HT1080 (cell line): ENCODE results near the gene AMZ1. TPM values are rescaled to one million over a fixed set of nuclear protein-coding genes. Genes with fewer than 3 reads are reported as not detected.

Experiments used
- DNase-seq: peaks from one replicate; pipeline ENCODE4 v3.0.0-alpha.2; 2015; ENCODE audit warnings: low read depth
- polyA plus RNA-seq, 2 experiments: library from polyadenylated mRNA; depleted of rRNA; stranded (reverse); fragments of >200 nt; gene quantifications; 2 replicates each; pipeline ENCODE4 v1.2.3, GENCODE V29; 2015
- total RNA-seq: library from RNA; depleted of rRNA; stranded (reverse); fragments of >200 nt; shearing (Covaris generic); gene quantifications from 2 replicates; pipeline ENCODE4 v1.2.3, GENCODE V29; 2014; rRNA removed

Gene AMZ1, protein sequence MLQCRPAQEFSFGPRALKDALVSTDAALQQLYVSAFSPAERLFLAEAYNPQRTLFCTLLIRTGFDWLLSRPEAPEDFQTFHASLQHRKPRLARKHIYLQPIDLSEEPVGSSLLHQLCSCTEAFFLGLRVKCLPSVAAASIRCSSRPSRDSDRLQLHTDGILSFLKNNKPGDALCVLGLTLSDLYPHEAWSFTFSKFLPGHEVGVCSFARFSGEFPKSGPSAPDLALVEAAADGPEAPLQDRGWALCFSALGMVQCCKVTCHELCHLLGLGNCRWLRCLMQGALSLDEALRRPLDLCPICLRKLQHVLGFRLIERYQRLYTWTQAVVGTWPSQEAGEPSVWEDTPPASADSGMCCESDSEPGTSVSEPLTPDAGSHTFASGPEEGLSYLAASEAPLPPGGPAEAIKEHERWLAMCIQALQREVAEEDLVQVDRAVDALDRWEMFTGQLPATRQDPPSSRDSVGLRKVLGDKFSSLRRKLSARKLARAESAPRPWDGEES
- not detected in 2 replicates for total RNA-seq
- not detected in 2 replicates for polyA plus RNA-seq (2015; cell fraction: cytosol; rRNA removed)
- 0.03 TPM in 1 of 2 replicates, not detected in the other for polyA plus RNA-seq (2015; cell fraction: nucleus; rRNA removed)

- no peak for DNase-seq
Measured at GRCh38 chr7:2687881-2688318, at the start of gene AMZ1. Gene AMZ1, plus strand, starts transcription at chr7:2688202. Its CDS starts 12,250 bp downstream, at chr7:2700452.

DNA sequence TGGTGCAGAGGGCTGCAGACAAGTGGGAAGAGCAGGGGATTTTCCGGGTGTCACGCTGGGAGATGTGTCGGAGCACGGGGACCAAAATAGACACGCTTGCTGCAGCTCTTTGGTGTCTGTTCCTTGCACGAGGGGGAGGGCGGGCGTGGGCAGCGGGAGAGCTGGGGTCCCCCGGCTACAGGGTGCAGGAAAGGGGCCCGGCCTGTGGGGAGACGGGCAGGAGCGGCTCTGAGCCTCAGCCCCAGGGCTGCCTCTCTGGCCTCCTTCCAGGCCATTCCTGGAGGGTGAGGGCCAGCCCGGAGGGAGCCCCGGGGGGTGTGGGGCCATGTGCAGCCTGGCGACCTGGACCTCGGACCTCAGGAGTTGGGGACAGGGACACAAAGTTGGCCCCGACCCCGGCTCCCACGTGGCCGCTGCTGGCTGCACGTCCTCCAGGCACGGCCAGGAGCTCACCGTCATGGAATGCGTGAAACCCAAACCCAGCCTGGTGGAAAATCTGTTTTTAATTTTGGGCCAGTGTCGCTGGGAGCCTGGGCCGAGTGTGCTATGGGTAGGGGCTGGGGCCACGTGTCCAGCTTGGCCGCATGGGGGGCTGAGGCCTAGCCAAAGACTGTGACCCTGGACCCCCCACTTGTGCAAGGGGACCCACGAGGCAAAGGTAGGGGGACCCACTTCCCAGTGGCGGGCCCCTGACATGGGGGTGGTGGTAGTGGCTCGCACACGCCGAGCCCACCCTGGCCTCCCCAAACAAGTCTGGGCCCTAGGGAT, 49.6 kb upstream of the AMZ1 start:
- no peak for DNase-seq

GRCh38 chr7:2639181-2639681, 48.8 kb upstream of the AMZ1 start:
- DNase-seq: no peak

- no peak for DNase-seq
Measured at GRCh38 chr7:2639695-2640481, 48.1 kb upstream of the AMZ1 start.

- DNase-seq: no peak
Measured at GRCh38 chr7:2640482-2640830, 47.5 kb upstream of the AMZ1 start.

DNA sequence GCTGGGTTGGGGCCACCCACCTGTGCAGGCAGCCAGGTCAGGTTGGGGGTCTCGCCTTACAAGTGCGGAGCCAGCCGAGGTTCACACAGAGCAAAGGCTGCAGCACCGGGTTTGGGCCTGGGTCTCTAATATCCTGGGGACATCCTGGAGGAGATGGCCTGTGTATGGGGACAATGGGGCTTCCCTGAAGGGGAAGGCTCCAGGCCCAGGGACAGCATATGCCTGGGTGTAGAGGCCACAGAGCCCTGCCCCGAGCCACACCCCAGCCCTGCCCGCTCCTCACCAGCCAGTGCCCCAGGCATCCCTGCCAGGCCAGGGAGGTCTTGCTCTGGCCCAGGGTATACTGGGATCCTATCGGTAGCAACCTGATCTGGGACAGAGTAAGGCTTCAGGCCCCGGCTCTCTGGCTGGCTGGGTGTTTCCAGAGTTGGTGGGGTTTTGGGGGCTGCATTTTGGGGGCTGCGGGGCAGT, 47.1 kb upstream of the AMZ1 start:
- DNase-seq: no peak

- DNase-seq: peak; percentile 29
Measured at GRCh38 chr7:2641406-2642393, 46.3 kb upstream of the AMZ1 start.

DNA sequence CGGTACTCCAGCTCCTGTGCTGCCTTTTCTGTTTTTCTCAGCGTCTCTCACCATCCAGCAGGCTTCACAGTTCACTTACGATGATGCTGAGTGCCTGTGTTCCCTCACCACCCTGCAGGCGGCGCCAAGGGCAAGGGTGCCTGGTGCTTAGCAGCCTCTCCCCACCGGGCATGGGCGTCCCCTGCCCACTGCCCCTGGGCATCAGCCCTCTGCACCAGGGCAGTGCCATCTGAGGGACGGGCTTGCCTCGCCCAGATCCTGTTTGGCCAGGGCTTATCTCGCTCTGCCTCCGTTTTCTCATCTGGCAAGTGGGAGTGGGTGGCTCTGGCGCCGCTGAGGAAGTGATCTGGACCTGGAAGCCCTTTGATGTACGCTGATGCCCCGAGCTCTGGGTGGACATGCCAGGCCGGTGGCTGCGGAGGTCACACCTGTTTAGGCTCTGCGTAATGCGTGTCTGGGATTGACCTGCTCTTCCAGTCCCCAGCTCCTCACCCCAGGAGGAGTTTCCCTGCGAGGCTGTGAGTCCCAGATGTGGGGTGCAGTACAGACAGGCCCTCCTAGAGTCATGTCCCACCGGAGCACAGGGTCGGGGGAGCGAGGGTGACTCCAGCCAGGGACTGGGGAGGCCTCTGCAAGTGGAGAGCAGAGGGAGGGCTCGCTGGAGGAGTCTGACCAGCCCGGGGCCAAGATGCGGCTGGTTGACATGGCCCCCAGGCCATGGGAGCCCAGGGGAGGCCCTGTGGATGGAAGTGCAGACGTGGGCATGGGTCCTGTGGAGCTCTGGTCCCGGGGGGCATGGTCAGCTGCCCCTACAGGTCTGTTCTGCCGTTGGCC, 44.4 kb upstream of the AMZ1 start:
- DNase-seq: no peak

DNA sequence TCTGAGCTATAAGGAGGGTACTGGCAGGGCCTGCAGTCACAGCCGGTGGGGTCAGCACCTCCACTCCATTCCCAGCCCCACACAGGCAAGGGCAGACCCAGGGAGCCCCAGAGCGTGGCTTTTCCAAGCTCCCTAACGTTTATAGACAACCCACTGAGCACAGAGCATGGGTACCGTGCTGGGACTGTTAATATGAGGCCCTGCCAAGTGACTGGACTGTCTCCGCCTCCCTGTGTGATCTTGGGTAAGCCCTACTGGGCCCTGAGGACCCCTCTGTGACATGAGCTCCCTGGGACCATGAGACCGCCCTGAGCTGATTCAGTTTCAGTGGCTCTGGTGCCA, 43.8 kb upstream of the AMZ1 start:
- no peak for DNase-seq

DNA sequence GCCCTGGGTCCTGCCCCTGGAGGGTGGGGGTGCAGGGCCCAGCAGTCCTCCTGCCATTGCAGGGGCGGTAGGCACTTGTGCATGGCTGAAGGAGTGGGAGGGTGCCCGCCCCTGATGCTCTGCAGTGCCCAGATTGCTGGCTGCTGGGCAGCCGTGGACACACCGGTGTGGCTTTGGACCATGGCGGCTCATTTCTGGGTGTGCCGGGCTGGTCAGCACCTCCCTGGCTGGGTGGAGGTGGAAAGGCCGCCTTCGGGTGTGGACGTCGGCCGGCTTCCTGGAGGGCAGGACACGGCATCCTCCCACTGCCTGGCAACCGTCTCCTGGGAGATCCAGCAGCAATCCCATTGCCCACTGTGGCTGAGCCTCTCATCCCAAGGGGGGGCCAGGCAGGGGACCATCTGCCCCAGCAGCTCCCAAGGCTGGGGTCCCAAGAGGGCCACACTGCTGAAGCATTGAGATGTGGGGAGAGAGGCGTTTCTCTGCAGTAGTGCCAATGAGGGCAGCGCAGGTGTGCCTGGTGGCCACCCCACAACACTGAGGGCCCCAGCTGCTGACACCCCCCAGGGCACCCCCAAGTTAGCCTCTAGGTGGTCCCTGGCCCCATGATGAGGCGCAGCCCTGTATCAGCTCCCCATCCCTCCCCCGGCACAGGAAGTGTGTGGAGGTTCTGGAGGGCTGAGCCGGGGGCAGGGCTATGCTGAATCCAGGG, 43.3 kb upstream of the AMZ1 start:
- no peak for DNase-seq

GRCh38 chr7:2645274-2645868, 42.6 kb upstream of the AMZ1 start:
- DNase-seq: peak; percentile 47

DNA sequence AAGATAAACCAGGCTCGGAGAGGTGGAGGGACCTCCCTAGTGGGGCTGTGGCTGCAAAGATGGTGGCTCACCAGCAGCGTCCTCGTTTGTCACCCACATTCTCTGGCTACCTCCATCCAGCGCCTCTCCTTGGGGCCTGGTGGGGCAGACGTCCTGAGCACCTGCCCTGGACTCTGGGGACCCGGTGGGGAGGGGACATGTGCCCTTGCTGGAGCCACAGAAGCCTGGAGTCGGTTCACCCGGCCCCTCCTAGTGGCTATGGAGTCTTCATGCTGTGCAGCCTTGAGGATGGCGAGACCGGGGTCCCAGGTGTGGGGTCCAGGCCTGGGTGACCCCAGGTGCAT, 41.7 kb upstream of the AMZ1 start:
- no peak for DNase-seq

DNA sequence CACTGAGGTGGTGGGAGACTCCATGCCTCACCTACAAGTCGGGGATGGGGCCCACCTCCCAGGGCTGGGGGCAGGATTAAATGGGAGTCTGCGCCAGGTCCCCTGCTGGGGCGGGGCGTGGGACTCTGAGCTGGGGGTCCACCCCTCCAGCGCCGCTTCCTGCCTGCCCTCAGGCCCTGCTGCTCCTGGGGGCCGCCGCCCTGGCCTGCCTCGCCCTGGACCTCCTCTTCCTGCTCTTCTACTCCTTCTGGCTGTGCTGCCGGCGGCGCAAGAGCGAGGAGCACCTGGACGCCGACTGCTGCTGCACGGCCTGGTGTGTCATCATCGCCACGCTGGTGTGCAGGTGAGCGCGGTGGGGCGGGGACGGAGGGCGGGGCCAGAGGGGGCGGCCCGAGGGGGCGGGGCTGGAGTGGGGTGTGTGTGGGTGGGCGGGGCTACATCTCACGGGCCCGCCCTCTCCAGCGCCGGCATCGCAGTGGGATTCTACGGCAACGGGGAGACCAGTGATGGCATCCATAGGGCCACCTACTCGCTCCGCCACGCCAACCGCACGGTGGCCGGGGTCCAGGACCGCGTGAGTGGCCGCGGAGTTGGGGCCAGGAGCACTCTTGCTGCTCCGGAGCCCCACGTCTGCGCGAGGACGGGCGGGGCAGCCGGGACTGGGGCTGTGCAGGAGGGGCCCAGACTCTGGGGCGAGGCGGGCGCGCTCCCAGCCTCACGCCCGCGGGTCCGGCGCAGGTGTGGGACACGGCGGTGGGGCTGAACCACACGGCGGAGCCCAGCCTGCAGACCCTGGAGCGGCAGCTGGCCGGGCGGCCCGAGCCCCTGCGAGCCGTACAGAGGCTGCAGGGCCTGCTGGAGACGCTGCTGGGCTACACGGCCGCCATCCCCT, 41.1 kb upstream of the AMZ1 start:
- no peak for DNase-seq

GRCh38 chr7:2647594-2648172, 40.3 kb upstream of the AMZ1 start:
- no peak for DNase-seq

DNA sequence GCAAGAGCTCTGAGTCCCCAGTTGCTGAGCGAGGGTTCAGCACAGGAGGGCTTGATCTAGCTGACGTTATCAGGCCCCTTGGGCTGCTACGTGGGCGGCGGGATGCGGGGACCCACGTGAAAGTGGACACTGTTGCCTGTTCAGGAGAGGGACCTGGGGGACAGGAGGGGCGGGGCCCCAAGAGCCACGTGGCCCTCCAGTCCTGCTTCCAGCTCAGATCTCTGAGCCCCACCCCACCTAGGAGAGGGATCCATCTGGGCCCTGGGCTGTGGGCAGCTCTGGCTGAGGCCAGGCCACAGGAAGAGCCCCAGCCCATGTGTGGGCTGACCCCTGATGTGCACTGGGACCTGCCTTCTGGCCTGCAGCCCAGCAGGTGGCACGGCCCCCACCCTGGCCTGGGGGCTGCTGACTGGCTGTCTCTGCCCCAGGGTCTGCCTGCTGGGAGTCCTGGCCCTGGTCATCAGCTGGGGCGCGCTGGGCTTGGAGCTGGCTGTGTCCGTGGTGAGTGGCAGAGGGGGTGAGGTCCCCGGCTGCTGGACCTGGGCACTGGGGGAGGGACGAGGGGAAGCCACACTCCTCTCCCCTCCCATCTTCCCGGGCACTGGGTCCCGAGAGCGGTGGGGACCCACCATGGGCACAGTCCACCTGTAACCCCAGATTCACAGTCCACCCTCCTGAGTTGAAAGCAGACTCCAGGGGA, 38.7 kb upstream of the AMZ1 start:
- DNase-seq: no peak

- no peak for DNase-seq
Measured at GRCh38 chr7:2649991-2650390, 38.0 kb upstream of the AMZ1 start.
